HG02973 (cell line): Measurements from ENCODE around the gene UBE4A.

Source experiments
- ATAC-seq: cut with Tn5 transposase; IDR thresholded peaks from one replicate; pipeline ENCODE4 v1.9.1; 2021; ENCODE audit warnings: moderate library complexity; ENCODE audit not compliant: unreplicated experiment

UBE4A gene

GRCh38 chr11:118437208-118438125, 78.1 kb downstream of the UBE4A start:
- no peak for ATAC-seq

DNA sequence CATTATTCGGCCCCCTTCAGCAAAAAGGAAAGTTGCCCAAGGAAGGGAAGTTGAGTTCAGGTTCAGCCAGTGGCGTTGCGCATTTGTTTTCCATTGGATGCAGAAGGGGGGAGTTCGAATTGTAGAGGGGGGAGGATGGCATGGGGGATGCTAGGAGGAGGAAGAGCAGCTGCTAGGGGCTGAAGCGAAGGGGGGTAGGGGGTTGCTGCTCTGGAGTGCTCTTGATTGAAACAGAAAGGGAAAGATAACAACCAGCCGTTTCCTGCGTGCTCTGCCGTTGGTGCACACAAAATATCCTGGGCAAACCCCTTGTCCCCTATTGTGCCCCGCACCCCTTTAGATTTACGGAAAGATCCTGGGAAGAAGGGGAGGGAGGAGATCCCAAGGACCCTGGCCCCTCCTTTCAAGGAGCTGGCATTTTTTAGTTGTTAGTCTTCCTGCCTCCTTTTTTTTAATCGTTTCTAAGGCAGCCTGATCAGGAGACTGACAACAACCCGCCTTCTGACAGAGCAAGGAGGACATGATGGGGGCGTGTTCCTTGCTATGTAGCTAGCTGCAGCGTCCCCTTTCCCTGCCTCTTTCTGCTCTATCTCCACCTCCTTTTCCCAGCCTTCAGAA, 79.0 kb downstream of the UBE4A start:
- no peak for ATAC-seq

GRCh38 chr11:118439646-118440045, 80.2 kb downstream of the UBE4A start:
- no peak for ATAC-seq

- ATAC-seq, result no peak
Measured at GRCh38 chr11:118441770-118442275, 82.4 kb downstream of the UBE4A start.

DNA sequence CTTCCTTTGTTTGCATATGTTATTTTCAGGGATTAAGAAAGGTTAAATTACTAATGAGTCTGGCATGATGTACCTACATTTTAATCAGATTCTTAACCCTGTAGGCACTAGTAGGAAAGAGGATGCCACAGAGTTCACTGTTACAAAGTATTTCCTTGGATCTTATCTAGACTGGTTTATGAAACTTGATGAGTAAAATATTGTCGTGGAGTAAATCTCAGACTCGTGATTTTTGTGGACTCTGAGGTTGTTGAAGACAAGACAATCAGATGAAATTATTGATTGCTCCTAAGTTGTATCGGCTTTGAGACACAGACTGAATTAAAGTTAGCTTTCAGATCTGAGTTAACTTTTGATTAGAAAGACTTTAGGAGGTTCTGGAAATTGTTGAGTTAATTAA, 82.9 kb downstream of the UBE4A start:
- no peak for ATAC-seq

GRCh38 chr11:118442908-118443589, 83.6 kb downstream of the UBE4A start:
- ATAC-seq, result no peak

DNA sequence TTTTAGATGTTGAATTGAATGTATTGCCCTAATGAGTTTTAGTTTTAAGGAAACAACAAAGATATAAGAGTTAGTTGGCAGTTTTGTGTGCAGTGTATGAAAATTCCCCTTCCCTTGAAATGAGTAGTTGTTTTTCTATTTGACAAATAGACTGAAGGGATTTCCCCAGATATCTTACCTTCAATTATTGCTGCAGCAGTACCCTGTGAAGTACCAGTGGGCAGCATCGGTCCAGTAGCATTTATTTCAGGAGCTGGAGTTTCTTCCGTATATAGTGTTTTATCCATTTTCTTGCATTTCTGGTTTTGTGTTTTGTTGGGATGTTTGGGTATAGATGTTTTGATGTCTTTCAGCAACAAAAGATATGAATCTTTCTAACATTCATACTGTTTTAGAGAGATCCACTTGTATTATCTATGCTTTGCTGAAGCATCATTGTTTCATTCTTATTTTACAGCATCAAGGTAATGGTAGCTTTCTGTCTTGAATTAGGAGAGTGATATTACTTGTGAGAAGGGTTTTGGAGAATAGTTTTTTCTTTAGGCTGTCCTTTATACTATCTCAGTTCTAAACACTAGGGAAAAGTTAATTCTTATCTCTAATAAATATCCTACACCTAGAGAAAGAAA, 84.3 kb downstream of the UBE4A start:
- peak; percentile 38 for ATAC-seq

GRCh38 chr11:118447423-118447822, 88.0 kb downstream of the UBE4A start:
- no peak for ATAC-seq

- peak; percentile 71 for ATAC-seq
Measured at GRCh38 chr11:118448294-118448693, 88.9 kb downstream of the UBE4A start.
